Heart right ventricle (tissue), 16 donors: ENCODE results near the gene FLOT2. TPM values are rescaled to one million over a fixed set of nuclear protein-coding genes. Genes with fewer than 3 reads are reported as not detected.

Experiments used
- ATAC-seq, 8 donors: fragments of 200-7000 bp; cut with Tn5 transposase; one replicate each; pipeline ENCODE4 v1.9.1; 2020; ENCODE audit warnings: mild to moderate bottlenecking in 8 of 8, moderate library complexity in 8 of 8, moderate number of reproducible peaks in 1 of 8
- DNase-seq, 2 donors: peaks; one replicate each; pipeline ENCODE4 v3.0.0-alpha.2; 2020
- H3K27ac ChIP-seq, 10 donors: fragments of 200-600 bp; sonication (generic) in 2 of 10; one replicate each; pipeline versions ENCODE4 v1.5.0 to v1.8.0; 2020 to 2022; ENCODE audit warnings: mild to moderate bottlenecking in 3 of 10
- H3K27me3 ChIP-seq, 7 donors: fragments of 200-600 bp; one replicate each; pipeline ENCODE4 v1.8.0; 2021 to 2022; ENCODE audit warnings: mild to moderate bottlenecking in 2 of 7
- H3K36me3 ChIP-seq, 9 donors: fragments of 200-600 bp; sonication (generic) in 1 of 9; one replicate each; pipeline versions ENCODE4 v1.5.0 to v1.8.0; 2020 to 2022; ENCODE audit warnings: mild to moderate bottlenecking in 2 of 9
- H3K4me1 ChIP-seq, 9 donors: fragments of 200-600 bp; sonication (generic) in 1 of 9; one replicate each; pipeline versions ENCODE4 v1.5.0 to v1.8.0; 2020 to 2022; ENCODE audit warnings: mild to moderate bottlenecking in 4 of 9
- H3K4me3 ChIP-seq, 10 donors: fragments of 200-600 bp; sonication (generic) in 2 of 10; one replicate each; pipeline versions ENCODE4 v1.5.0 to v1.8.0; 2020 to 2022; ENCODE audit warnings: mild to moderate bottlenecking in 7 of 10, moderate library complexity in 2 of 10
- H3K9me3 ChIP-seq, 11 donors: fragments of 200-600 bp in 10 of 11; sonication (generic) in 2 of 11; one replicate each; pipeline versions ENCODE4 v1.5.0 to v1.8.0; 2013 to 2022; ENCODE audit warnings: mild to moderate bottlenecking in 2 of 11, control low read depth in 1 of 11, moderate library complexity in 1 of 11
- CTCF ChIP-seq, 9 donors: fragments of 200-600 bp; sonication (generic) in 2 of 9; IDR thresholded peaks; one replicate each; pipeline versions ENCODE4 v1.5.0 to v1.8.0; 2021 to 2022; ENCODE audit warnings: antibody characterized with exemption in 9 of 9, mild to moderate bottlenecking in 5 of 9, moderate library complexity in 1 of 9
- WGBS, 2 donors: extraction: QIAGEN DNeasy Blood & Tissue Kit; methylation state at CpG; one replicate each; pipeline ENCODE4 v1.1.7; 2013; ENCODE audit warnings: inconsistent platforms in 1 of 2; 5-methylcytosine and 5-hydroxymethylcytosine counted together
- intact Hi-C, 10 donors: fragments of 100-400 bp; cut with DNase I; formaldehyde crosslinking; loops; one replicate each; pipeline versions ENCODE4 v1.11.1 to v1.14.2; 2022
- polyA plus RNA-seq, 2 donors: library from polyadenylated mRNA; stranded (reverse); fragments of 200-250 nt; gene quantifications; one replicate each; pipeline ENCODE4 v1.2.3, GENCODE V29; 2013
- total RNA-seq, 10 donors: library from RNA; stranded (reverse); fragmentation: NEBNext Ultra II Directional in 3 of 10; extraction: Animal tissue kit (Norgen Biotek cat#: 25700) in 3 of 10; gene quantifications; one replicate each; pipeline versions ENCODE4 v1.2.1 to v1.2.4, GENCODE V29; 2021 to 2023
- donor health status: Arrhythmogenic right ventricular cardiomyopathy.
- donor health status: ischemic (EF 13 %, LVEDD 7.1; RV severe dilation, severe dysfunction).
- donor health status: healthy with polysubstance abuse.
- donor health status: DM: no; HTN: yes; CAD: no.
- donor health status: DM: no; HTN: no; CAD: no.
- donor health status: ischemic (EF 25% LVEDD 6.9; RV normal size, moderate dysfunction).
- donor health status: ischemic (EF 25% LVEDD 5.7; RV mildly dilated, moderate dysfunction).
- donor health status: healthy.
- donor health status: DM: yes; HTN: yes; CAD: no.
- donor health status: Ischemic cardiomyopathy.
- donor health status: ischemic (EF 35%, LVEDD 5.7; RV mildly dilated, moderate dysfunction).
- donor health status: nonischemic (EF 11% LVEDD 7.7; RV severe dilation, severe dysfunction).
- donor health status: DM: yes; HTN: yes; CAD: no.
- donor health status: PGD.
- donor health status: ischemic (EF 29% LVEDD 5.4; RV normal size, mild dysfunction).
- donor health status: nonischemic (EF 23%, LVEDD 6.1; RV moderate dilation, normal function).

Gene FLOT2
- total and polyA plus RNA-seq, 12 donors, result 38.3 to 159 (median 88.8) TPM

- DNase-seq (no peak), ATAC-seq (no peak)
- H3K36me3 ChIP-seq, result peaks cover 0 to 50% (median 0%) of the 10 kb centered on the region in 9 donors
- H3K4me3 ChIP-seq, result no peak overlapping the region
- H3K27ac ChIP-seq, result peak overlapping the region in 2 of 10 donors; percentile 22 to 87
- H3K27me3 ChIP-seq, result no peaks in the 10 kb centered on the region
- no peaks in the 10 kb centered on the region for H3K9me3 ChIP-seq
- TF ChIP-seq CTCF (IDR thresholded peaks at IDR 0.05), result no peak
- WGBS, 2 donors, result 78 to 81% methylated on average over 4 of the region's 4 CpGs
- H3K4me1 ChIP-seq, result peaks cover 27 to 94% (median 77%) of the 10 kb centered on the region in 9 donors
- intact Hi-C loops, result loop anchor here in 2 of 10 donors (10.0 kb wide), 1 partner anchor 100 kb away; the partner anchor contains the start of gene FAM222B (in 2 of the 2)
Measured at GRCh38 chr17:28944343-28944742, 46.8 kb upstream of the FLOT2 start.

- intact Hi-C loops, result loop anchor here in 2 of 10 donors (10.0 kb wide), 1 partner anchor 98 kb away; the partner anchor contains the start of gene FAM222B (in 2 of the 2)
- Histone ChIP-seq H3K27ac (no peak overlapping the region), H3K36me3 (peaks cover 0 to 58% (median 0%) of the 10 kb centered on the region in 9 donors), H3K4me3 (no peak overlapping the region), H3K27me3 (no peaks in the 10 kb centered on the region), H3K9me3 (no peaks in the 10 kb centered on the region), H3K4me1 (peaks cover 27 to 98% (median 81%) of the 10 kb centered on the region in 9 donors)
- WGBS, 2 donors, result 88 to 93% methylated on average over 2 of the region's 2 CpGs
- no peak for TF ChIP-seq CTCF (IDR thresholded peaks at IDR 0.05)
- DNase-seq, result no peak
- no peak for ATAC-seq
Measured at GRCh38 chr17:28942925-28943324, 45.4 kb upstream of the FLOT2 start.

GRCh38 chr17:28941251-28941650 is 43.7 kb upstream of the FLOT2 start:
- peaks cover 22 to 98% (median 81%) of the 10 kb centered on the region in 9 donors for H3K4me1 ChIP-seq
- no peaks in the 10 kb centered on the region for H3K27me3 ChIP-seq
- peak overlapping the region in 6 of 10 donors; percentile 18 to 66 (median 36) for H3K27ac ChIP-seq
- peaks cover 0 to 44% (median 0%) of the 10 kb centered on the region in 9 donors for H3K36me3 ChIP-seq
- H3K9me3 ChIP-seq, result no peaks in the 10 kb centered on the region
- TF ChIP-seq CTCF (IDR thresholded peaks at IDR 0.05), result no peak
- no peak for ATAC-seq
- DNase-seq, result no peak
- WGBS, 2 donors, result 82 to 85% methylated on average over 1 of the region's 1 CpG
- intact Hi-C loops, result loop anchor here in 2 of 10 donors (10.0 kb wide), 1 partner anchor 96 kb away; the partner anchor contains the start of gene FAM222B (in 2 of the 2)
- H3K4me3 ChIP-seq, result no peak overlapping the region

- Histone ChIP-seq H3K27ac (peak overlapping the region in 7 of 10 donors; percentile 19 to 80 (median 38)), H3K4me3 (no peak overlapping the region), H3K27me3 (no peaks in the 10 kb centered on the region), H3K4me1 (peaks cover 22 to 98% (median 81%) of the 10 kb centered on the region in 9 donors), H3K9me3 (no peaks in the 10 kb centered on the region), H3K36me3 (peaks cover 0 to 48% (median 0%) of the 10 kb centered on the region in 9 donors)
- TF ChIP-seq CTCF (IDR thresholded peaks at IDR 0.05), result no peak
- 10 to 14% methylated on average over 3 of the region's 3 CpGs for WGBS, 2 donors
- intact Hi-C loops, result loop anchor here in 2 of 10 donors (10.0 kb wide), 1 partner anchor 96 kb away; the partner anchor contains the start of gene FAM222B (in 2 of the 2)
- ATAC-seq (peak in 7 of 8 donors; percentile 19 to 86 (median 64)), DNase-seq (no peak)
Measured at GRCh38 chr17:28940675-28941074, 43.1 kb upstream of the FLOT2 start.
